K562 (cell line): ENCODE measurements around the gene NEMP2.

ENCODE experiments used
- ETV1 ChIP-seq: fragments of 450-650 bp; conservative IDR thresholded peaks from 2 replicates; pipeline ENCODE4 v1.6.1; 2016; ENCODE audit warnings: missing genetic modification characterization, control low read depth, low read depth, missing compliant biosample characterization
- POLR2A ChIP-seq: fragments of 450-650 bp; conservative IDR thresholded peaks from 2 replicates; pipeline ENCODE4 v1.6.1; 2016
- POLR2AphosphoS5 ChIP-seq: IDR thresholded peaks from 2 replicates; pipeline ENCODE4 v1.6.1; 2011; ENCODE audit warnings: mild to moderate bottlenecking, low read depth, low read length, moderate library complexity; ENCODE audit not compliant: control insufficient read depth, insufficient read depth
- SNRNP70 ChIP-seq: fragments of 200-400 bp; formaldehyde crosslinking; optimal IDR thresholded peaks from 2 replicates; pipeline ENCODE3; 2017; ENCODE audit warnings: low read depth, low read length
- ZBTB1 ChIP-seq: sonication (generic); formaldehyde crosslinking; IDR thresholded peaks from 2 replicates; pipeline ENCODE4 v1.8.1; 2023; ENCODE audit warnings: missing genetic modification reagents, low read depth, mild to moderate bottlenecking, borderline replicate concordance
- TF ChIP-seq, protein P1 (sequence below), 2 experiments: IDR thresholded peaks; 2 replicates each; pipeline ENCODE4 v1.6.1; 2012; ENCODE audit warnings: improper control_type of control experiment in 2 of 2, low read depth in 2 of 2, low read length in 2 of 2, borderline replicate concordance in 1 of 2

DNA sequence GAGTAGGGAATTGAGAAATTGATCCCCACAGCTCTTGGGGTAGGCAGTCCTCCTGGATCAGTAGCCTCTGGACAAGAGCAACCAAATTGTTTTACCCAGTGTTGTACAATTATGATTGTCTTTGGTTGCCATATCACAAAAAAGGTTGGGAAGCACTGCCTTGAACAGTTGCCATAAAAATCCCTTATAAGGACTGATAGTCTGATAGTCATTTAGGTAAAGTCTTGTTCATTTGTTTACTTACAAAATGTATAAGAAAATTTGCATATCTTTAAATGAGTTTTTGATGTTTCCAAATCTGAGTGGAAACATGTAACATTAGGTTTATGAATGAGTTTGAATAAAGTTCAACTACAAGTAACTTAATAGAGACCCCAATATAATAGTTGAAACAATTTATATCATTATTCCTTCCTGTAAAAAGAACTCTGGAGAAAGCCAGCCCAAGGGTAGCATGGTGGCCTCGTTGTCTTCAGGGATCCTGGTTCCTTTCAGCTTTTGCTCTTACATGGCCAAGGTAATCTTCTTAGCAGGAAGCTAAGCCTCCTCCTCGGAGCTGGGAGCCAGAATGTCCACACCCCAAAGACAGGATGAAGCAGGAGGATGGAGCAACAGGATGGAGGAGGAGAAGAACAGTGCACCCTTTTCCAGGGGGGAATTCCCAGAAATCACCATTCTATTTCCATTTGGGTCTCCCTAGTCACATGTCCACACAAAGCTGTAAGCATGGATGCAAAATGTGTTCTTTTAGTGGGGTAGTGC is 35.7 kb upstream of the NEMP2 start:
- TF ChIP-seq ETV1 (no peak), POLR2A (no peak), ZBTB1 (no peak), POLR2AphosphoS5 (no peak), SNRNP70 (no peak)
- TF ChIP-seq, protein P1, sequence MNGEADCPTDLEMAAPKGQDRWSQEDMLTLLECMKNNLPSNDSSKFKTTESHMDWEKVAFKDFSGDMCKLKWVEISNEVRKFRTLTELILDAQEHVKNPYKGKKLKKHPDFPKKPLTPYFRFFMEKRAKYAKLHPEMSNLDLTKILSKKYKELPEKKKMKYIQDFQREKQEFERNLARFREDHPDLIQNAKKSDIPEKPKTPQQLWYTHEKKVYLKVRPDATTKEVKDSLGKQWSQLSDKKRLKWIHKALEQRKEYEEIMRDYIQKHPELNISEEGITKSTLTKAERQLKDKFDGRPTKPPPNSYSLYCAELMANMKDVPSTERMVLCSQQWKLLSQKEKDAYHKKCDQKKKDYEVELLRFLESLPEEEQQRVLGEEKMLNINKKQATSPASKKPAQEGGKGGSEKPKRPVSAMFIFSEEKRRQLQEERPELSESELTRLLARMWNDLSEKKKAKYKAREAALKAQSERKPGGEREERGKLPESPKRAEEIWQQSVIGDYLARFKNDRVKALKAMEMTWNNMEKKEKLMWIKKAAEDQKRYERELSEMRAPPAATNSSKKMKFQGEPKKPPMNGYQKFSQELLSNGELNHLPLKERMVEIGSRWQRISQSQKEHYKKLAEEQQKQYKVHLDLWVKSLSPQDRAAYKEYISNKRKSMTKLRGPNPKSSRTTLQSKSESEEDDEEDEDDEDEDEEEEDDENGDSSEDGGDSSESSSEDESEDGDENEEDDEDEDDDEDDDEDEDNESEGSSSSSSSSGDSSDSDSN (IDR thresholded peaks at IDR 0.05; ENCODE audit: borderline replicate concordance in 1 of 2, low read depth in 2 of 2, low read length in 2 of 2) = no peak
